HCEC 1CT (cell line): ENCODE measurements around the gene TEX36.
"Not testable (repeated sequence)": the region's sequence is repeated elsewhere in the genome, so short reads cannot be mapped to it uniquely, and the experiment has no call there.

Source experiments
- DNase-seq: peaks from one replicate; pipeline ENCODE4 v3.0.0-alpha.2; 2017

Gene TEX36

DNA sequence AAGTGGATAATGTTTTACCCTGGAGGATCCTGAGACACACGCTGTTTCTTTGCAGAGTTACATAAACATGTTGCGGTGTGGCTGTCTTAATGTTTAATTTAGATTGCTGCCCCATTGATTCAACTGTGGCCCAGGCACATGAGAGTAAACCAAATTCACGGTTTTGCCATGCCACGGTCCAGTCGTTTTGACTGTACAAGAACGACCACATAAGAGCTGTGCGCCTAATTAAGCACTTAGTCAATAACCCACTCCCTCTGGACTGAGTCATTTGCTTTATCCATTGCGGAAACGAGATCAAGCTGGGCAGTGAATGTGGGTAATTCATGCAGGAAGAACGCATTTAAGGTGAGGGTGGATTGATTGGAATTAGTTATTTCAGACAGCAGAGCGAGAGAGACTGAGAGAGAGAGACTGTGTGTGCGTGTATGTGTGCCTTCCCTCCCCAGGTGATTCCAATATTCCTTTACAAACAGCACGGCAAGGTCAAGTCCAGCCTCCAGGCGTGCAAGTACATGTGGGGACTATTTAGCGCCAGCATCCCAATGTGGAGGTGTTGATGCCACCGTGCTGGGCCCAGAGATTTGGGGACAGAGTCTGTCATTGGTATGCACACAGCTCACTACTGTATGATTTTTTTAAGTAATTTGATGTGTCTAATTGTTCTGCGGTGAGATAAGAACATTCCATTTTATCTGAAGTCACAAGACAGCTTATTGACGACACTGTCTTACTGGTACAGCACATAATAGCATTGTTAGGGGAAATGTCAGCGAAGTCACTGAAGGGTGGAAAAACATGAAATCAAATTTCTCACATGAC lies 8.4 kb upstream of the TEX36 start:
- no peak for DNase-seq

DNA sequence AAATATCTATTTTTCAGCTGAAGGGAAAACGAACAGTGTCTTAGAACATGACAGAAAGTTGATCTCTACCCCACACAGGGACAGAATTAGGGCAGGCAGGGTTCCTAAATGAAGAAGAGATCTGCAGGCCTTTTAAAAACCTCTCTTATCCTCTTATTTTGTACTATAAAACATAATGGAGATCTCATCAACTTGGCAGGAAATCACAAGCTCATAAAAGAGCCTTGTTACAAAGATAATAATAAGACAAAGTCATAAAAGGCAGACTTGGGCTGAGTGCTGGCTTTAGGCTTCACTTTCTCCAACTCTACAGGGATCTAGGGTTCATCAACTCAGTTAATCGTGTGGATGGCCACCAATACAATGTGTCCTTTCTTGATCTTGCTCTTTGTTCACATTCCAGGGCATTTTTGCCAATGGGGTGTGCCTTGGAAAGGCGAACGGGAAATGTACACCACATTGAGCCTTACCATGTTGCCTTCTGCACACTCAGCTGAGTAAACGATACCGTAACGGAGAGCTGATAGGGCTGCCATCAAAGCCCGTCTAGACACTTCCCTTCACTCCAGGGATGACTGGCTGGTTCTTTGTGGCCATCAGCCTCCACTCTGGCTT lies 7.1 kb upstream of the TEX36 start:
- DNase-seq = no peak

DNA sequence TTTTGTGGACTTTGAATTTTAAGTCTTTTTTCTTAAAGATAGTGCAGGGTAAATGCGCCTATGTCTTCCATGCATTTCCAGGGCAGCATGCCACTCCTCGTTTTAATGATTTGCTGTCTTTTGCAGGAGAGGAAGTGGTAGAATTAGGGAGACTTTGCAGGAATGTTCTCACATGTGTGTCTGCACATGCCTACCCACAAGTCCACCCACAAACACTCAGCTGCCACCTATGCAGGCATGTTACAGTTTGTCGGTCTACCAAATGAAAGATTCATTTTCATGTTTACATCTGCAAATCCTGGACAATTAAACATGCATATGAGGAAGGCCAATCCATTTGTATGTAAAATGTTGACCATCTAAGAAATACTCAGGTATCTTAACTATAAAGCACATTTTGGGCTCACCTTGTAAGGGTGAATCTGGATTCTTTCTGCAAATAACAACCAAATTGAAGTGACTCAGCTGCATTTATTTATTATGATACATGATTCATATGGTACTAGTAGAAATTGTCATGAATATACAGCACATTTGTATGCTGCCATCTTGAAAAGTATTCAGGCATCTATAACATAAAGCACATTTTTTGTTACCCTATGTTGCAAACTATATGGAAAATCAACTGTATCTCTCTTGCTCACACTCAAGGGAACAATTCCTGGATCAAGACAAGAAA lies 4.7 kb upstream of the TEX36 start:
- DNase-seq = no peak

DNA sequence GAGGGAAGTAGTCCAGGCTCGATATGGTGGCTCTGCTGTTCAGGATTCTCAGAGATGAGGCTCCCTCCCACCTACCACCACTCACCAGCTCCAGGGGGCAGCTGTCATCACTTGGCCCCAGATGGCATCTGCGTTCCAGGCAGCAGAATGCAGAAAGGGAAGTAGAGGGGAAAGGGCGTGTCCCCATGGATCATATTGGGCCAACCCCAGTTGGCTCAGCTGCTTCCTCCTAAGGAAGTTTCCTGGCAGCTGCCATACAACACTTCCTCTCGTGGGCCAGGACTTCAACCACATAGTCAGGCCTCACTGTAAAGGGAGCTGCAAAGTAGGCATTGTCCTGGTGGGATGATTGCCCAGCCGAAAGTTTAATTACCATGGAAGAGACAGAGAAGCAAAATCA lies 1.6 kb upstream of the TEX36 start:
- DNase-seq = no peak

DNA sequence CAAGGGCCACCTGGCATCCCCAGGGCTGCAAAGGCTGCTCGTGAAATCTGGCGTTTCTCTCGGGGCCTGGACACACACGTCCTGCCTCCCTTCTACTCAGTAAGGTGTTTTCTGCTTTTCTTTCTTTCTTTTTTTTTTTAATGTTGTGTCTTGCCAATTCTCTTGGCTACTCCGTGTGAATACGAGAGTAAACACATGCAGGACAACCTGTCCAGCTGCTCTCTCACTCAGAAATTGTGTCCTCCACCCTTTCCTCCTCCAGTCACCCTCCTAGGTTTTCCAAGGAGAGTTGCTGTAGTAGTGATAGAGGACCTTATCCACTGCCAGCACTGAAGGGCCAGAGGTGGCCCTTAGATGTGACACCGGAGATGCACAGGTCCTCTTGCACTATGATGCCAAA lies 858 bp upstream of the TEX36 start:
- DNase-seq = no peak

DNA sequence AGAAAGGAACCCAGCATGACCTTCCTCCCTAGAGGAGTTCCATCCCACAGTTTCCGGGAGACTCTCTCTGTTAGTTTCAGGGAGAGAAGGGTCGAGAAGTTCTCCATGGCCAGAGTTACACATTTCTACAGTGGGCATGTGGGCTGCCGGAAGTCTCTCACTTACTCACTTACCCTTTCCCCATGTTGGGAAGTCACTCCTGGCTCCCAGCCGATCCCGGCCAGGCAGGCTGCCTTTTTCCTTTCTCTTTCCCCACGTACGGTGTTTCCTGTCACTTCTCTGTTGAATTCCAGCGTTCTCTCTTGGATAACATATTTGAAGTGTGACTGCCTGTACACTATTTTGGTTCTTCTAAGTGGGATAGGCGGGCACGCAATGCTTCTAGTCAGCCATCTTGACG lies 3.5 kb downstream of the TEX36 start:
- no peak for DNase-seq

DNA sequence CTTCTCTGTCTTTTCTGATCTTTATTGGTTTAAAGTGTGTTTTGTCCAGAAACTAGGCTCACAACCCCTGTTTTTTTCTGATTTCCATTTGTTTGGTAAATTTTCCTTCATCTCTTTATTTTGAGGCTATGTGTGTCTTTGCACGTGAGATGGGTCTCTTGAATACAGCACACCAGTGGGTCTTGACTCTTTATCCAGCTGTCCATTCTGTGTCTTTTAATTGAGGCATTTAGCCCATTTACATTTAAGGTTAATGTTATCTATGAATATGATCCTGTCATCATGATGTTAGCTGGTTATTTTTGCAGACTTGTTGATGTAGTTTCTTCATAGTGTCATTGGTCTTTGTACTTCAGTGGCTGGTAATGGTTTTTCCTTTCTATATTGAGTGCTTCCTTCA lies 10.1 kb downstream of the TEX36 start:
- no peak for DNase-seq

DNA sequence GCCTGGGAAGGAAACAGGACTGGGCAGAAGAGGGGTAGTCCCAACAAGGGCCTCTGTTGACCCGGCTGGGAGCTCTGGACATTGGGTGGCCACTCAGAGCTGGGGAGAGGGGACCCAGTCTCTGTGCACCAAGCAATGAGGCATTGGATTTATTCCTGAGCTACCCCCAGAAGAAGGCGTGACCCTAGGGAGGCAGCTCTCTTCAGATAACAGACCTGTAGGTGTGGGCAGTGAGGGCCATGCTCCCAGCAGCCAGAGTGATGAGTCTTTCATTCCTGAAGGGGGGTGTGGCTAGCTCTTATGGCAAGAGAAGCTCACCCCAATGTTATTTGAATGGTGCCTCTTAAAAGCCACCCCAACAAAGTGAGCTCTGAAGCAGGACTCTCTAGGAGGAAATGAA lies 20.4 kb downstream of the TEX36 start:
- DNase-seq = no peak

DNA sequence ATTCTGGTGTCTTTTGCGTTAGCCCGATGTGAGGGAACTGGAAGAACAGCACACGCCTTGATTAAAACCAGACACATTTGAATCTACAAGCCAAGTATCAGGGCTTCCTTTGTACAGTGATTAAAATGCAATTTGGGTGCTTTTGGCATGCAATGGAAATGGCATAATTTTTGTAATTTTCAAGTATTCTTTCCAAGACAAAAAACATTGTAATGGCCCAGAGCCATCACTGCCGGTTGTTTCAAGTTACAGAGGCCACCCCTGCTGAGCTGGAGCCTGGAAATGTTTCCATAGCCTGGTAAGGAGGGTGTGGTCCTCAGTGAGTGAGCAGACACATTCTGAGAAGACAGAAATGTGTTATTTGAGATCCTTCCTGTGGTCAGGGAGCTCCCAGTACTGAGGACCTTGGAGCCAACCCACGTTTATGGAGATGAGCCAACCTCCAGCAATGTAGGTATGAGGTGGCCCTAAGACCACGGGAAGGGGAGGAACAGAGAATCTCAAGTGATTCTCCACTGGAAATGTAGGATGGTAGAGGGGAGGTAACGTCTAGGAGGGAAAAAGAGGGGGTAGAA lies 20.9 kb downstream of the TEX36 start:
- peak; percentile 16 for DNase-seq

DNA sequence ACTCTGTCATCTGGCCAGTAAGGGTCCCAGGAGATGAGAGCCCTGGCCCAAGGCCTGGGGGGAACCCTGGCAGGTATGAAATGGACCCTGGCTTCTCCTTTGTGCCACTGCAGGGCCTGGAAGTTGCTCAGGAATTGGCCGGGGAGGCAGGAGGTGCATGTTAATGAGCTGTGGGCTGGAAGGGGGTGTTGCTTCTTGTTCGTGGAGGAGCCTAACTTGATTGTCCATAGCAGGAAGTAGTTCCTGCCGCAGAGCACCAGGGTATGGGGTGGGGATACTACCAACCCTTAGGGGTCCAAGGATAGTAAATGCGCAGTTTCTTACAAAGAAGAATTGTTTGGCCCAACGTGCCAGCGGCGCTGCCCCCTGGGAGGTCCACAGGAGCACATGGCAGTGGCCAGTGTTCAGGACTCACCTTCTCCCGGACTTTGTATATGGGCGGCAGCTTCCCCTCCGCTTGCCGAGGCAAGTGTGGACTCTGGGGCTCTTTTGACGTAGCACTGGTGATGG lies 21.5 kb downstream of the TEX36 start:
- DNase-seq = no peak

DNA sequence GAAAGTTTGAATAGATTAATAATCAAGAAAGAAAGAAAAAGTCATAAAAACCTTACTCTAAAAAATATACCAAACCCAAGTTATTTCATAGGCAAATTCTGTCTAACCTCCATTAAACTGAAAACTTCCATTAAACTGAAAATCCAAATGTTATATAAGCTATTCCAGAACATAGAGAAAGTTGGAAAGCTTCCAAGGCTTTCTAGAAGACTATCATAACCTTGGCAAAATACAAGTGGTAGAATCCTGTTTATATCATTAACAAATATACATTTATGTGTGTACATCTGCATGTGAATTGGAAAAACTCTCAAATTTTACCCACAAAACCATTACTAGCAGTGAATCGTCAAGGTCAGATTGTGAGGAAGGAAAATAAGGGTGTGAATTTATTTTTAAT lies 23.9 kb downstream of the TEX36 start:
- no peak for DNase-seq

DNA sequence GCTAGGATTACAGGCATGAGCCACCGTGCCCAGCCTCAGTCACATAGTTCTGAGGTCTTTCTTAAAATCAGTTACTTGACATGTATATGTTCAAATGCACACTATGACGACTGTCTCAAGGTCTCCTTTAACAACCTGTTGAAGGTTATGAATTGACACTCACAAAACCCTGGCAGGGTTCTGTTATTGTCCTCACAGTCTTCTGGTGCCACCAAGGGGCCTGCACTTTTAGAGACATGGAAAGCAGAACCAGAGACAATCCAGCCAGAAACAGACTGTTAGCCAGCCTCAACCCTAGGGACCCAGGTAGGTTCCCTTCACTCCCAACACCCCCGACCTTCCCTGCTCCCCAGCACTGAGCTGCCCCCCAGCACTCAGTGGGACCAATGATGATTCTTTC lies 26.4 kb downstream of the TEX36 start:
- no peak for DNase-seq

DNA sequence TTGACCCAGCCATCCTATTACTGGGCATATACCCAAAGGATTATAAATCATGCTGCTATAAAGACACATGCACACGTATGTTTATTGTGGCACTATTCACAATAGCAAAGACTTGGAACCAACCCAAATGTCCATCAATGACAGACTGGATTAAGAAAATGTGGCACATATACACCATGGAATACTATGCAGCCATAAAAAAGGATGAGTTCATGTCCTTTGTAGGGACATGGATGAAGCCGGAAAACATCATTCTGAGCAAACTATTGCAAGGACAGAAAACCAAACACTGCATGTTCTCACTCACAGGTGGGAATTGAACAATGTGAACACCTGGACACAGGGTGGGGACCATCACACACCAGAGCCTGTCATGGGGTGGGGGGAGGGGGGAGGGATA lies 29.9 kb downstream of the TEX36 start:
- not testable (repeated sequence) for DNase-seq

DNA sequence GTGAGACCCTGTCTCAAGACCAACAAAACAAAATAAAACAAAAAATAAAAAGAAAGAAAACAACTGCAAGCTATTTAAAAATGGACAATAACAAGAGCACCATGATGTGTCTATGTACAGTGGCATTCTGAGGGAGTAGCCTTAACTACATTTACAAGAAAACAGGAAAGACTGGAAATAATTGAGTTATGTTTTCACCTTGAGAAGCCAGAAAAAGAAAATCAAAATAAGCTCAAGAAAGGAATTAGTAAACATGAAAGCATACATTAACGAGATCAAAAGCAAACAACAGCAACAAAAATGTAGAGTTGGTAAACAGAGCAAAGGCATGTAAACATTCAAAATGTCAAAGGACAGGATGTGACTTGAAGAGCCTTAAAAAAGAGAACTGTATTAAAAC lies 36.7 kb downstream of the TEX36 start:
- DNase-seq = no peak

DNA sequence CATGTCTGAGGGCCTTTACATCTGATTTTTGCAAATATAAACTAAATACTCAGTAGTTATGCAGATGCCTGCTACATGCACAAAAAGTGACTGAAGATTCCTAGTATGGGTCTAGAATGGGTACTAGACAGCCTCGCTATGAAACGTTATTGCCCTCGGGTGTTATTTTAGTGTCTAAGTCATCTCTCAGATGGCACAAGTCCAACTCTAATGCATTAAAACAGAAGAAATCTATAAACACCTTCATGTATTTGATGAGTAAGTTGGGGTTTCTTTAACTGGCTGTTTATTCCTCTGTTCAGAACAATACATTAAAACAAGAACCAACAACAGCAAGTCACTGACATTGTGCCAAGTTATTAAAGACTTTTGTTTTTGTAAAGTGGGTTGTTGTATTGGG lies 41.6 kb downstream of the TEX36 start:
- no peak for DNase-seq

DNA sequence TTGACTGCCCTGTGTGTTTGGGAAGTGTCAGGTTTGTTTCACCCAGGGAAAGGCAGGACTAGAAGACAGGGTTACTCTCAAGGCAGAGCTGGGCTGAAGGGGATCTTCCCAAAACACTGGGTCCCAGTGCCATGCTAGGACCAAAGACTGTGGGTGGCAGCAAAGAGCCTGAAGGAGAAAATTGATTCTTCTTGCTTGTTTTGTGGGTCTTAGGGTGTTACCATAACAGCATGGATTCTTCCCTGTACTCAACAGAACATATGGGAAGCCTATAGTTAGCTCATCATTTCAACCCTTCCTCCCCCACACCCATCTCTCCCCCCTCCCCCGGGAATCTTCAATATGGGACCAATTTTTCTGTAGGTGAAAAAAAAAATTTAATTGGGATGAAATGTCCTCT lies 42.3 kb downstream of the TEX36 start:
- no peak for DNase-seq

DNA sequence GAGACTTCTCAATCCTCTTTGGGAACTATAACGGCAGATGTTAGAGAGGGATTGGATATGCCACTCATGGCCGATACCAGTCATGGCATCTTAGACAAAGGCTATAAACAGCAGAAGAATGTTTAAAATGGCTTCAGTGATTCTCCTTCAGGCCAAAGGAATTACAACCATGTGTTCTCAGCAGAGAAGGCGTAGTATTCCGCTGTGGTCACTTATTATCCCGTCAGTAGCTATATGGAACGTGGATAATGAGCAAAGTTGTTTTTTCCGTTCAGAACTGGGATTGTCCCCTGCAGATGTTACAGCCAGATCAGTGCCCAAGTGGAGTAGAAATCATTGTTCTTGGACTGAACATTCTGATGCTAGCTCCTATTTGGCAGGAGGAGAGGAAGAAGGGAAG lies 43.1 kb downstream of the TEX36 start:
- DNase-seq = no peak

DNA sequence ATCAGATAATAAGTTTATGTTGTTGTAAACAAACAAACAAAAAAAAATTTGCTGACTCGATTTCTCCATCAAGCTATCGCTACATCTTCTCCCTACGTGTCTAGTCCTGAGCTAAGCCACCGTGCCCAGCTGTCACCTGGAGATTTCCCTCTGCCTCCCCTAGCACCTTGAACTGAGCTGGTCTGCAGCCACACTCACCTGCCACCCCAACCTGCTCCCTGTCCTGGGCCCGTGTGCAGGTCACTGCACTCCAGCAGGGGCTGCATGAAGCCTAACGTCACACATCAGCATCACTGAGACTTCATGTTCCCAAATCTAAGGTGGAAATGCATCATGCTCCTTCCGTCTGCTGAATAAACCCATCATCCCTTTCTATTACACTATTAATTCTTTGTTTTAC lies 44.4 kb downstream of the TEX36 start:
- DNase-seq = no peak

DNA sequence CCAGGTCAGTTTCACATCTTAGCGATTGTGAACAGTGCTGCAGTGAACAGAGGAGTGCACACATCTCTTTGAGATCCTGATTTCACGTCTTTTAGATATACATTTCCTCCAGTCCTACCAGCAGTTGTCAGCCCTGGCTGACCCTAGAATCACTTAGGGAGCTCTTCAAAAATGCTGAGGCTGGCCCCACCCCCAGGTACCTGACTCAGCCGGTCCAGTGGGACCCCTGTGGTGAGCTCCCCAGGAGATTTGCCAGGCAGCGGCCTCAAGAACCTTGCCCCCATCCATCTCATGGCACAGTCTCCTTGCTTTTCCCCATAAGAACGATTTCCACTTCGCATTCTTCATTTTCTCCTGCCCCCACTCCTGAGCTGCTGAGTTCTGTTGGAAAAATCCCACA lies 45.5 kb downstream of the TEX36 start:
- no peak for DNase-seq

DNA sequence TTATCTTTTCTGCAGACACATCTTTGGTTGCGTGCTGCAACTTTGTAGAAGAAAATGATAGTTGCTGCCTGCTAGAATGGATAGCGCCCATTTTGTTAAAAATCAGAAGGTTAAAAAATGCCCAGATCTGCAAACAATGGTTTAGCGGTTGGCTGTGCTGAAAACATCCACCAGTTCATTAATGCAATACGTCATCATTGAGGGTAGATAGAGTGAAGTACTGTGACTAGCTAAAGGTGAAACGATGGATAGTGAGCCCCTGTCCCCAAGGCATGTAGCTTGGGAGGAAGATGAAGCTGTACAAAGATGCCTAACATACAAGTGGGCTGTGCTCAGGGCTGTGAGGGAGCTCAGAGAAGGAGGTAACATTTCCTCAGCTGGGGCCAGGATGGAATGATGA lies 48.4 kb downstream of the TEX36 start:
- DNase-seq = no peak

DNA sequence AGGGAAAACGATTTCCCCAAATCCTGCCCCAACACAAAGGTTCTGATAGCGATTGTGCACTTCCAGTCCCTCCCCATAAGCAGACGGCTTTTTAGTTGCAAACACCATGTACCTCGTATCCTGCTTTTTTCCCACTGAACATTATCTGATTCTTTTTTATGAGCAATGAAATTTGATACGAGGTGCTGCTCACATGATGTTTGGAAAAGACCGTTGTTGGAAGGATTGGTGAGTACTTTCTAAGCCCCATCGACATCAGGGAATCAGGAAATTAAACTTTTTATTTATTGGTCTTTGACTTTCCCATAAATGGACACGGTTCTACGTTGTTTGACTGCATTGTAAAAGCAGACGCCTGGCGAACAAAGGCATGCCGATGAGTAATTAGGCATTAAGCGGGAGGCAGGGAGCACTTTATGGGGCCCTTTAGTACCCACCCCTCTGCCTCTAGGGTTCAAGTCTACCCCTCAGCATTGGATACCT lies 49.4 kb downstream of the TEX36 start:
- peak; percentile 48 for DNase-seq

DNA sequence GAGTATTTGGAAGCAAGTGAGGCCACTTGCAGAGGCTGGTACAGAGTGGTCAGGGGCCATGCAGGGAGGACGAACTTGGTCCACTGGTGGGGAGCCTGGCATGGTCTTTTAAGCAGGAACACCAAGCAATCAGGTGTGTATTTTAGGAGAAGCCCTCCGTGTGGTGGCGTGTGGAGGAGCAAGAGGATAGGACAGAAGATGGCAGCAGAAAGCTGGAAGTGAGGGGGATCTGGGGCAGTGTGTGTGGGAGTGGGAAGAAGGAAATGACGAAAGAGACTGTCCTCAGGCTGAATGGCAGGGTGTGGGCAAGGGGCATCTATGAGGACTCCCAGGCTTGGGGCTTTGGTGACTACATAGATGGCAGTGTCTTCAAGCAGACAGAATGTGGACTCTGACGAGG lies 51.2 kb downstream of the TEX36 start:
- DNase-seq = no peak

DNA sequence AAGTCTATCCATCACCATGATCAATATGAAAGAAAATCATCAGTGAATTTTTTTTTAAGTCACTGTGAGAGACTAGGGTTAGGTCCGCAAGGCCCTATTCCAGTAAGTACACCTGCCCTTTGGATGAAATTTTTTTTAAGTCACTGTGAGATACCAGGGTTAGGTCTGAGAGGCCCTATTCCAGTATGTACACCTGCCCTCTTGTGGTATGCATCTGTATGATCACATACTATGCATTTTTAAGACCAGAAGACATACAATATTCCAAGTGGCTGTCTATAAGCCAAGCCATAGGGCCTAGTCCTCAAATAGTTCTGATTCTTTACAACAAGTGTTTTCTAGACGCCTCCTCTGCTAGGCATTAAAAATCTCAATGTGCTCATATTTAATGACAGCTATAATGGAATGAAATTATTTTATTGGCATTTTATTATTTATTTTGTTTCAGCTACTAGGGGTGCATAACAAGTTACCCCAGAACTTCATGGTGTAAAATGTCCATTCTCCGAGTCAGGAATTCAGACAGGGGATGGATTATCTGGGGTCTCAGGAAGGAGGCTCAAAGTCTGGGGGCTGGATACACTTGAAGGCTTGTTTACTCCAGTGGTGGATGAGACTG lies 53.1 kb downstream of the TEX36 start:
- DNase-seq = peak; percentile 27
